Prostate gland (tissue), 2 donors: ENCODE data around the gene SUN1.

Experiments used
- CTCF ChIP-seq, 4 experiments: fragments of 200-600 bp in 2 of 4; fragments of 450-650 bp in 2 of 4; sonication (generic) in 2 of 4; IDR thresholded peaks; 1 replicate in 3 of 4; 2 replicates in 1 of 4; pipeline ENCODE4 v1.5.1; 2016 to 2019; ENCODE audit warnings: antibody characterized with exemption in 4 of 4, mild to moderate bottlenecking in 2 of 4, moderate library complexity in 2 of 4
- POLR2A ChIP-seq: fragments of 450-650 bp; IDR thresholded peaks from one replicate; pipeline ENCODE4 v1.6.1; 2016; ENCODE audit warnings: antibody characterized with exemption, mild to moderate bottlenecking
- POLR2AphosphoS5 ChIP-seq: sonication (generic); formaldehyde crosslinking; IDR thresholded peaks from one replicate; pipeline ENCODE4 v1.6.1; 2017; ENCODE audit warnings: antibody characterized with exemption

- TF ChIP-seq POLR2A (no peak), CTCF (IDR thresholded peaks at IDR 0.05) (no peak), POLR2AphosphoS5 (no peak)
Observed at GRCh38 chr7:923108-924041, 91.1 kb downstream of the SUN1 start.
